MM.1S (cell line): ENCODE data around the gene RDH16.

Source experiments
- EZH2 ChIP-seq: fragments of 300-600 bp; sonication (generic); optimal IDR thresholded peaks from 2 replicates; pipeline ENCODE3; 2017; ENCODE audit warnings: low read depth, mild to moderate bottlenecking, antibody characterized with exemption, low read length, mixed read lengths
- EZH2phosphoT487 ChIP-seq: fragments of 300-600 bp; sonication (generic); IDR thresholded peaks from 2 replicates; pipeline ENCODE4 v1.6.1; 2018; ENCODE audit warnings: antibody characterized with exemption, low read length
- TF ChIP-seq, protein P1 (sequence below): fragments of 300-600 bp; sonication (generic); IDR thresholded peaks from 2 replicates; pipeline ENCODE4 v1.5.1; 2016; ENCODE audit warnings: antibody characterized with exemption, low read length, mixed read lengths

DNA sequence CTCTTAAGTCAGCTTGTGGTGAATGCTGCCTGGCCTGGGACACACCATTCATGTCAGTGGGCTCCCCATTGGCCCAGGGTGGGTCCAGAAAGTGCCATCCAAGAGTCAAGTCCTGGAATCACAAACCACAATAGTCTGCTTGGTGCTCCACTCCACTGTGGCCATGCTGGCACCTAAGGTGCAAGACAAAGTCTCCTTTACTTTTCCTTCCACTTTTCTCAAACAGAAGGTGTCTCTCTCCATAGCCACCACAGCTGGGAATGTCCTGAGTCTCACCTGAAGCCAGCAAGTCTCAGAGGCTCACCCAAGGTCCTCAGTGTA, 9.0 kb downstream of the RDH16 start:
- TF ChIP-seq, protein P1, sequence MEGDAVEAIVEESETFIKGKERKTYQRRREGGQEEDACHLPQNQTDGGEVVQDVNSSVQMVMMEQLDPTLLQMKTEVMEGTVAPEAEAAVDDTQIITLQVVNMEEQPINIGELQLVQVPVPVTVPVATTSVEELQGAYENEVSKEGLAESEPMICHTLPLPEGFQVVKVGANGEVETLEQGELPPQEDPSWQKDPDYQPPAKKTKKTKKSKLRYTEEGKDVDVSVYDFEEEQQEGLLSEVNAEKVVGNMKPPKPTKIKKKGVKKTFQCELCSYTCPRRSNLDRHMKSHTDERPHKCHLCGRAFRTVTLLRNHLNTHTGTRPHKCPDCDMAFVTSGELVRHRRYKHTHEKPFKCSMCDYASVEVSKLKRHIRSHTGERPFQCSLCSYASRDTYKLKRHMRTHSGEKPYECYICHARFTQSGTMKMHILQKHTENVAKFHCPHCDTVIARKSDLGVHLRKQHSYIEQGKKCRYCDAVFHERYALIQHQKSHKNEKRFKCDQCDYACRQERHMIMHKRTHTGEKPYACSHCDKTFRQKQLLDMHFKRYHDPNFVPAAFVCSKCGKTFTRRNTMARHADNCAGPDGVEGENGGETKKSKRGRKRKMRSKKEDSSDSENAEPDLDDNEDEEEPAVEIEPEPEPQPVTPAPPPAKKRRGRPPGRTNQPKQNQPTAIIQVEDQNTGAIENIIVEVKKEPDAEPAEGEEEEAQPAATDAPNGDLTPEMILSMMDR, result no peak
- TF ChIP-seq EZH2, result no peak
- no peak for TF ChIP-seq EZH2phosphoT487
